Ovary (tissue), 3 donors: Measurements from ENCODE around the gene NELFB.

Source experiments
- CTCF ChIP-seq, 3 donors: fragments of 450-650 bp in 2 of 3; fragments of 200-600 bp in 1 of 3; IDR thresholded peaks; one replicate each; pipeline versions ENCODE4 v1.5.1 to v1.8.0; 2016 to 2022; ENCODE audit warnings: antibody characterized with exemption in 3 of 3, mild to moderate bottlenecking in 1 of 3
- EP300 ChIP-seq: sonication (generic); formaldehyde crosslinking; IDR thresholded peaks from one replicate; pipeline ENCODE4 v1.6.1; 2017; ENCODE audit warnings: antibody characterized with exemption
- POLR2A ChIP-seq: fragments of 450-650 bp; IDR thresholded peaks from one replicate; pipeline ENCODE4 v1.6.1; 2017; ENCODE audit warnings: antibody characterized with exemption, mild to moderate bottlenecking, moderate library complexity
- donor health status: DM: no; HTN: no; CAD: no.

- TF ChIP-seq CTCF (IDR thresholded peaks at IDR 0.05): no peak
- TF ChIP-seq POLR2A: no peak
- no peak for TF ChIP-seq EP300
These were observed 62.8 kb downstream of the NELFB start for GRCh38 chr9:137317718-137318511.
